Stimulated activated CD4-positive, alpha-beta T cell treated with anti-CD3 and anti-CD28 coated beads, Interleukin-2, amount 100 ng/mL, for 24 hours (primary cell): ENCODE results near the gene PDS5B.
"Not testable (repeated sequence)": the region's sequence is repeated elsewhere in the genome, so short reads cannot be mapped to it uniquely, and the experiment has no call there.

Experiments
- DNase-seq, 2 donors: peaks; one replicate each; pipeline ENCODE4 v3.0.0-alpha.2; 2020

Gene PDS5B

GRCh38 chr13:32586080-32586900 lies at the start of gene PDS5B:
PDS5B (plus strand) TSS chr13:32586452; CDS start chr13:32648773, 62,321 bp downstream.
- peak; percentile 93 for DNase-seq

DNA sequence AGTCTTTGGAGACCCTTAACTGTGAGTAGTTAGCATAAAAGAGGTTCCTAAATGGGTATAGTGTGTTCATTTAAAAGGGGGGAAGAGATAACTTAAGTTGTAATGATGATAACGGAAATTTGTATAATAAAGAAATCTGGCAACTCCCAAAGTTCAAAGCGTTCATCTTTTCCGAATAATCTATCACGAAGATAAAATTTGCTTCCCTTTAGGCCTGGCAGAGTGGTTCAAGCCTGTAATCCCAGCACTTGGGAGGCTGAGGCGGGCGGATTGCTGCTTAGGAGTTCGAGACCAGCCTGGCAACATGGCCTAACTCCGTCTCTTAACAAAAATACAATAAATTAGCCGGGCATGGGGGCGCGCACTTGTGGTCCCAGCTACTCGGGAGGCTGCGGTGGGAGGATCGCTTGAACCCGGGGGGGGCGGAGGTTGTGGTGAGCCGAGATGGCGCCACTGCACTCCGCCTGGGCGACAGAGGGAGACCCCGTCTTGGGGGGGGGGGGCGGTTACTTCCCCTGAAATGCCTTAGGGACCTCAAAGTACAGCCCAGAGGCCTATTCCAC lies 48.6 kb upstream of the PDS5B start:
- peak; percentile 44 to 47 for DNase-seq

- DNase-seq: no peak
Observed at GRCh38 chr13:32538143-32538620, 48.1 kb upstream of the PDS5B start.

- DNase-seq: peak; percentile 86 to 88
Observed at GRCh38 chr13:32538621-32539246, 47.5 kb upstream of the PDS5B start, which contains the start of gene N4BP2L2. N4BP2L2 (minus strand) TSS chr13:32538795; CDS start chr13:32537027, 1,768 bp downstream.

DNA sequence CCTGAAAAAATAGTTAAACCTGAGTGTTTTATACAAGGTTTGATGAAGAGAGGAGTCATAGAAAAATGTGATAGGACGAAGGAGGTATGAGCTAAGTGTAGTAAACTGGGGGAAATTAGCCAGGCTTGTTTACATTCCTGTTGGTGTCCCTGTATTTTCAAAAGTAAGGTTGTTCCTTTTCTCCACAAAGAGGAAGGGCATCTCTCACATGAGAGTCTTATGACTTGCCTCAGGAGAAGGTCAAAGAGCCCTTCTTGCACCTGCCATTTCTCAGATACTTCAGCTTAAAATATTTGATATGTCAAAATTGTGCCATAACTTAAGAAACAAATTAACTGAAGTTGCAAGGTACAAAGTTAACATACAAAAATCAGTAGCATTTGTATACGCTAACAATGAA lies 44.0 kb upstream of the PDS5B start:
- DNase-seq: no peak

- no peak for DNase-seq
Observed at GRCh38 chr13:32545083-32545482, 41.2 kb upstream of the PDS5B start.

GRCh38 chr13:32548837-32549236 lies 37.4 kb upstream of the PDS5B start:
- DNase-seq: no peak

- no peak for DNase-seq
Observed at GRCh38 chr13:32549788-32550187, 36.5 kb upstream of the PDS5B start.

DNA sequence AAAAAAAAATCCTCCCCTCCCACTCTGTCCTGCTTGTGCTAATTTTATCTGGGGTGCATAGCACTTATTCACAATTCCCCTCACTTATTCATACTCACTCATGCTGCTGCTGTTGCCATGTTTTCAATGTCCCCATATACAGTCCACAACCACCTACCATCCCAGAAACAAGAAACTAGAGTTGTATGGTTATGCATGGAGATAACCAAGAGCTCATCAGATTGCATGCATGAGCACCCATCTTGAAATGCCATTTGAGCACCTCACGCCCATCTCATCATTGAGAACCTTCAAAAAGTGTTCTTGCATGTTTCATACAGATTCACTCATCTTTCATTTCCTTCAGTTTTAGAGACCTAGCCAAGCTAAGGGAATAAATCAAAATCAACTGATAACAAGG lies 32.5 kb upstream of the PDS5B start:
- DNase-seq: no peak

- no peak for DNase-seq
Observed at GRCh38 chr13:32555613-32556012, 30.6 kb upstream of the PDS5B start.

DNA sequence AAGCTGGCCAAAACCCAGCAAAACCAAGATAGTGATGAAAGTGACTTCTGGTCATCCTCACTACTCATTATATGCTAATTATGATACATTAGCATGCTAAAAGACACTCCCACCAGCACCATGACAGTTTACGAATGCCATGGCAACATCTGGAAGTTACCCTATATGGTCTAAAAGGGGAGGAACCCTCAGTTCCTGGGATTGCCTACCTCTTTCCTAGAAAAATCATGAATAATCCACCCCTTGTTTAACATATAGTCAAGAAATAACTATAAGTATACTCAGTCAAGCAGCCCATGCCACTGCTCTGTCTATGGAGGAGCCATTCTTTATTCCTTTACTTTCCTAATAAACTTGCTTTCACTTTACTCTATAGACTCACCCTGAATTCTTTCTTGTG lies 25.4 kb upstream of the PDS5B start:
- DNase-seq: not testable (repeated sequence)

- DNase-seq: not testable (repeated sequence)
Observed at GRCh38 chr13:32575687-32576086, 10.6 kb upstream of the PDS5B start.

- DNase-seq: no peak
Observed at GRCh38 chr13:32577032-32577431, 9.2 kb upstream of the PDS5B start.

DNA sequence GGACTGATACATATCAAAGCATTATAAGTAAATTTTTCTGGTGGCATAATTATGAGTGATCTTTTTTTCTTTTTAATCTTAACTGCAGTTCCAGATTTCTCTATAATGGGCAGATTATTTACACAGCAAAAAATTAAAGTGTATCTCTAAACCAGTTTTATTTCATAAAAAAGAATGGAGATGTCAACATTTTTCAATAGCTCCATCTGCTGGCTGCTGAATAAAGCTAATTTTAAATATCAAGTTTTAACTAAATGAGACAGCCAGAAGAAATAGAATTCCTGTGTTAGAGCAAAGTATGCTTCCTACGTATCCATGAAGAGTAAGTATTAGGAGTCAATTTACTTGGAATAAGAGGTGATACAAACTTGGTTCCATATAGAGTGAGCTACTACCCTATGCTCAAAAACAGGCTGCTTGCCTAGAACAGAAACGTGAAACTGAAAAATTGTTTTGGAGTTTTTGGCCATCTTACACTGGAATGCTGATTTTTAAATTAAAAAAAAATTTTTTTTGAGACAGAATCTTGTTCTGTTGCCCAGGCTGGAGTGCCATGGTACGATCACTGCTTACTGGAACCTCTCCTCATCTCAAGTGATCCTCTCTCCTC lies 5.0 kb upstream of the PDS5B start:
- no peak for DNase-seq

- DNase-seq: no peak
Observed at GRCh38 chr13:32582281-32582680, 4.0 kb upstream of the PDS5B start.

- no peak for DNase-seq
Observed at GRCh38 chr13:32582991-32583390, 3.3 kb upstream of the PDS5B start.

GRCh38 chr13:32585550-32586079 lies 637 bp upstream of the PDS5B start:
- DNase-seq: peak in 1 of 2 donors; percentile 13

DNA sequence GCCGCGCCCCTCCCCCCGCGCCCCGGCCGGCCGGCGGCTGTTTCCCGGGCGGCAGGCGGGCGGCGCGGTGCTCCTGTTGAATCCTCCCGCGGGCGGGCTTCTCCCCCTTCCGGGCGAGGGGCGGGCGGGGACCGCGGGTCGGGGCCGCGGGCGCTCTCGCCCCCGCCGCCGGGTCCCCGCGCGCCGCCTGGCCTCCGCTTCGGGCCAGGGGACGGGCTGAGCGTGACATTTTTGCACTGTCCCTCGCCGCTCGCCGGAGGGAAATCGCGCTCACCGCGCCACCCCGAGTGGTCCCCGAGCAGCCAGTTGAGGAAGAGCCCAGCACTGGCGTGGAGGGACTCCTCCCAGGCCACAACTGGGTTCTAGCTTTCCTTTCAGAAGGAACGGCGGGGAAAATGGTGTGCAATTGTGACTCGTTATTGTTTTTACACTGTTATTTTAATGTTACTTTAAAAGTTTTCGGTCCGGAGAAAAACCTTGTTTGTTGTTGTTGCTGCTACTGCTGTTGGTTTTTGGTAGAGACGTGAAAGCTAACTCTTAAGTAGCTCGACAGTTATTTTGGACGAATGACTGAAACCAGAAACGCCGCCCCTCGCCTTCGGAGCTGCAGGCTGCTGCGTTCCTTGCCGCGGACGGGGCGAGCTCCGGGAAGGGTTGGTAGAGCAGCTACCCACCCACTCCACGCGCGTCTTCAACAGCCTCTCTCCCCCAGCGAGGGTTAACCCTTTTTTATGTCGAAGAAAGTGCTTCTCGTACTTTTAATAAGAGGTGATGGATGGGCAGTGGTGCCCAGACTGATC lies 959 bp downstream of the PDS5B start:
- peak; percentile 61 to 70 for DNase-seq

- no peak for DNase-seq
Observed at GRCh38 chr13:32587811-32588170, 1.5 kb downstream of the PDS5B start.

GRCh38 chr13:32588736-32589135 lies 2.5 kb downstream of the PDS5B start:
- no peak for DNase-seq

- no peak for DNase-seq
Observed at GRCh38 chr13:32589471-32589870, 3.2 kb downstream of the PDS5B start.

GRCh38 chr13:32590266-32590665 lies 4.0 kb downstream of the PDS5B start:
- no peak for DNase-seq
